HEK293T (cell line): ENCODE results near the gene FAM24A.

Experiments
- CTCF ChIA-PET: fragments of 350-600 bp; formaldehyde crosslinking; extraction: SDS; loops from one replicate; lab custom pipeline; 2021; ENCODE audit warnings: antibody characterized with exemption, inconsistent platforms; lab: Yijun Ruan, JAX
- POLR2A ChIA-PET: fragments of 350-600 bp; formaldehyde crosslinking; extraction: SDS; loops from one replicate; lab custom pipeline; 2020; ENCODE audit warnings: antibody characterized with exemption, inconsistent platforms; lab: Yijun Ruan, JAX
- DNase-seq: peaks from one replicate; pipeline ENCODE4 v3.0.0; 2012; ENCODE audit warnings: mixed read lengths; ENCODE audit errors: extremely low spot score
- ARNT ChIP-seq: fragments of 450-650 bp; IDR thresholded peaks from 2 replicates; pipeline ENCODE4 v1.6.1; 2017; ENCODE audit warnings: mild to moderate bottlenecking
- BHLHE40 ChIP-seq: fragments of 450-650 bp; IDR thresholded peaks from 2 replicates; pipeline ENCODE4 v1.6.1; 2016; ENCODE audit warnings: mild to moderate bottlenecking, moderate library complexity, borderline replicate concordance
- CTBP1 ChIP-seq: fragments of 450-650 bp; IDR thresholded peaks from 2 replicates; pipeline ENCODE4 v1.6.1; 2016; ENCODE audit warnings: borderline replicate concordance
- ELF4 ChIP-seq: fragments of 450-650 bp; IDR thresholded peaks from 2 replicates; pipeline ENCODE4 v1.6.1; 2017; ENCODE audit warnings: antibody characterized with exemption
- FOXK2 ChIP-seq: fragments of 450-650 bp; IDR thresholded peaks from 2 replicates; pipeline ENCODE4 v1.6.1; 2016; ENCODE audit warnings: mild to moderate bottlenecking
- FOXM1 ChIP-seq: fragments of 450-650 bp; IDR thresholded peaks from 2 replicates; pipeline ENCODE4 v1.6.1; 2017; ENCODE audit warnings: mild to moderate bottlenecking, borderline replicate concordance
- HDGF ChIP-seq: fragments of 450-650 bp; IDR thresholded peaks from 2 replicates; pipeline ENCODE4 v1.6.1; 2017; ENCODE audit warnings: antibody characterized with exemption, borderline replicate concordance
- L3MBTL2 ChIP-seq: fragments of 450-650 bp; conservative IDR thresholded peaks from 2 replicates; pipeline ENCODE4 v1.6.1; 2016; ENCODE audit warnings: mild to moderate bottlenecking
- LEF1 ChIP-seq: fragments of 450-650 bp; IDR thresholded peaks from 2 replicates; pipeline ENCODE4 v1.6.1; 2017; ENCODE audit warnings: mild to moderate bottlenecking, borderline replicate concordance
- NFRKB ChIP-seq: fragments of 450-650 bp; IDR thresholded peaks from 2 replicates; pipeline ENCODE4 v1.6.1; 2016; ENCODE audit warnings: mild to moderate bottlenecking, moderate library complexity
- PKNOX1 ChIP-seq: fragments of 450-650 bp; IDR thresholded peaks from 2 replicates; pipeline ENCODE4 v1.6.1; 2016
- SUZ12 ChIP-seq: fragments of 450-650 bp; IDR thresholded peaks from 2 replicates; pipeline ENCODE4 v1.6.1; 2016; ENCODE audit warnings: mild to moderate bottlenecking
- TARDBP ChIP-seq: fragments of 450-650 bp; IDR thresholded peaks from 2 replicates; pipeline ENCODE4 v1.6.1; 2016
- ZNF384 ChIP-seq: fragments of 450-650 bp; IDR thresholded peaks from 2 replicates; pipeline ENCODE4 v1.6.1; 2016

FAM24A gene

DNA sequence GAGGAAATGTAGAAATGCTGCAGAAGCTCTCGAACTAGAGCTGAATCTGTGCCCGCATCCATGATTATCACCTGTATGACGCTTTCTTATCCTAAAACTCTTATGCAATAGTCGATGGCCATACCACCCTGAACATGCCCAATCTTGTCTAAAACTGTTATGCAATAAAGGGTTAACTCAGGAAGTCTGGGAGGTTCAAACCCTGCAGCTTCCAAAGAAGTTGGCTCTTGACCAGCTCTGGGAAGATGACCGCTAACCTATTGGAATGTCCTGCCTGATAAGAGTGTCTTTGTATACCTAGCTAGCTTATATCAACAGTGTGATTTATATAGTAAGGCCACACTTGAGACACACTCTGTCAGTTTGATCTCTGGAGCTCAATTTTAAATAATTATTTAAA is 47.1 kb downstream of the FAM24A start:
- no peak for TF ChIP-seq SUZ12
- TF ChIP-seq CTBP1, result no peak
- no peak for TF ChIP-seq LEF1
- TF ChIP-seq ELF4, result no peak
- TF ChIP-seq BHLHE40, result no peak
- no peak for TF ChIP-seq L3MBTL2
- no peak for TF ChIP-seq TARDBP
- no peak for TF ChIP-seq FOXM1
- no peak for TF ChIP-seq HDGF
- no peak for TF ChIP-seq ARNT
- TF ChIP-seq NFRKB, result no peak
- TF ChIP-seq PKNOX1, result no peak
- no peak for TF ChIP-seq ZNF384
- no peak for TF ChIP-seq FOXK2
- CTCF ChIA-PET, result no interaction called here
- POLR2A ChIA-PET, result interaction anchor here (1.7 kb wide), 1 partner anchor 23 kb away, joined by 8 read pairs; the partner anchor contains the start of gene PSTK
- DNase-seq, result no peak

GRCh38 chr10:122962405-122962804 is 52.0 kb downstream of the FAM24A start:
- DNase-seq, result no peak
- no peak for TF ChIP-seq ELF4
- ChIA-PET POLR2A (interaction anchor here (0.8 to 1.1 kb wide), 2 partner anchors 9 to 18 kb away, joined by 3 read pairs; partner anchors contain the start of gene PSTK), CTCF (no interaction called here)
